Adrenal gland (tissue), 12 donors: ENCODE data around the gene TNC. TPM values are rescaled to one million over a fixed set of nuclear protein-coding genes. Genes with fewer than 3 reads are reported as not detected.

Experiments
- DNase-seq, 7 donors: peaks; one replicate each; pipeline ENCODE4 v3.0.0-alpha.2; 2019 to 2020
- H3K27ac ChIP-seq, 5 donors: fragments of 200-600 bp; sonication (generic) in 4 of 5; 1 replicate in 3 of 5; 2 replicates in 2 of 5; pipeline versions ENCODE4 v1.5.1 to v1.8.0; 2016 to 2020; ENCODE audit warnings: mild to moderate bottlenecking in 1 of 5
- H3K27me3 ChIP-seq: fragments of 200-600 bp; 2 replicates; pipeline ENCODE4 v1.8.0; 2021
- H3K36me3 ChIP-seq, 2 donors: fragments of 200-600 bp; replicated peaks in 1 of 2; 1 replicate in 1 of 2; 2 replicates in 1 of 2; pipeline versions ENCODE4 v1.5.1 to v1.8.0; 2018 to 2022
- H3K4me1 ChIP-seq, 2 donors: fragments of 200-600 bp; replicated peaks in 1 of 2; 1 replicate in 1 of 2; 2 replicates in 1 of 2; pipeline versions ENCODE4 v1.5.1 to v1.8.0; 2018 to 2021
- H3K4me3 ChIP-seq, 4 donors: fragments of 200-600 bp; sonication (generic) in 3 of 4; one replicate each; pipeline ENCODE4 v1.5.1; 2016 to 2018
- H3K9me3 ChIP-seq, 3 donors: fragments of 200-600 bp; sonication (generic) in 1 of 3; replicated peaks in 1 of 3; 1 replicate in 2 of 3; 2 replicates in 1 of 3; pipeline versions ENCODE4 v1.5.1 to v1.8.0; 2016 to 2021
- POLR2A ChIP-seq, 2 donors: fragments of 450-650 bp; IDR thresholded peaks; one replicate each; pipeline ENCODE4 v1.6.1; 2017; ENCODE audit warnings: antibody characterized with exemption in 2 of 2, mild to moderate bottlenecking in 2 of 2, moderate library complexity in 1 of 2
- WGBS, 4 donors: extraction: QIAGEN DNeasy Blood & Tissue Kit in 2 of 4; methylation state at CpG; one replicate each; pipeline versions ENCODE4 v1.1.5 to v1.1.7; 2013 to 2017; 5-methylcytosine and 5-hydroxymethylcytosine counted together
- intact Hi-C, 2 donors: fragments of 100-400 bp; cut with DNase I; formaldehyde crosslinking; loops; one replicate each; pipeline versions ENCODE4 v1.14.1 to v1.15.0; 2022 to 2023
- polyA plus RNA-seq, 3 donors: library from polyadenylated mRNA; stranded (reverse); fragments of 200-250 nt in 2 of 3; fragments of 350-450 nt in 1 of 3; fragmentation: Illumina TruSeq in 1 of 3; extraction: RNeasy Lipid Tissue Mini Kit (QIAGEN cat#74804) in 1 of 3; gene quantifications; one replicate each; pipeline ENCODE4 v1.2.3, GENCODE V29; 2013 to 2014
- total RNA-seq, 9 donors: library from RNA; depleted of rRNA in 4 of 9; stranded (reverse); fragments of >200 nt in 4 of 9; fragments of 120-200 nt in 1 of 9; fragmentation: NEBNext Ultra II Directional in 1 of 9; extraction: Animal tissue kit (Norgen Biotek cat#: 25700) in 1 of 9; gene quantifications; one replicate each; pipeline versions ENCODE4 v1.1.0 to v1.2.4, GENCODE V29; 2013 to 2023
- TF ChIP-seq, protein P1 (sequence below), 6 experiments: fragments of 450-650 bp in 4 of 6; fragments of 200-600 bp in 2 of 6; sonication (generic) in 1 of 6; IDR thresholded peaks; 1 replicate in 5 of 6; 2 replicates in 1 of 6; pipeline versions ENCODE4 v1.5.1 to v1.8.0; 2016 to 2021; ENCODE audit warnings: antibody characterized with exemption in 6 of 6, mild to moderate bottlenecking in 2 of 6, moderate library complexity in 1 of 6
- donor health status: healthy with polysubstance abuse.
- donor health status: Bipolar disorder and iron deficiency.
- donor health status: DM: yes; HTN: yes; CAD: no.
- donor health status: DM: no; HTN: no; CAD: no.
- donor health status: DM: no; HTN: no; CAD: no.
- donor health status: DM: yes; HTN: yes; CAD: no.

Gene TNC
- total and polyA plus RNA-seq, 12 donors, result 1.9 to 53.8 (median 10.7) TPM

DNA sequence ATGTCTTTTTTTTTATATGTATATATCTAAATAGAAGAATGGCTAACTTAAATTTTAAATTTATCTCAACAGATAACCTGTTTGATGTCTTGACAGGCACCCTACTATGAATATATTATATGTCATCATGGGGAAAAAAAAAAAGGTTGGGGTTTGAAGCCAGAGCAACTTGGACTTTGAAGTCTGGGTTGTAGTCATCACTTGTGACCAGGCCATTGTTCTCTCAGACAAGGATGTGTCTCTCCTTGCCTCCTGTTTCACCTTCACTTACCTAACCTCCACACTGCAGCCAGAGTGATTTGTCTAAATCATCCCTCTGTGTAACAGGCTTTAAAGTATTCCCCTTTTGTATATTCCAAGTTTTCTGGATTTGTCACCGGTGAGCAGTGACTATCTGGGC lies 130.8 kb downstream of the TNC start:
- H3K27ac ChIP-seq, result no peak overlapping the region
- no peaks in the 10 kb centered on the region for H3K36me3 ChIP-seq
- no peaks in the 10 kb centered on the region for H3K27me3 ChIP-seq
- no peak overlapping the region for H3K4me3 ChIP-seq
- H3K9me3 ChIP-seq, result no peaks in the 10 kb centered on the region
- intact Hi-C loops, result no loop called here
- DNase-seq, result no peak
- no peaks in the 10 kb centered on the region for H3K4me1 ChIP-seq
- WGBS, 4 donors, result 83 to 100% (median 93%) methylated on average over 1 of the region's 1 CpG
- TF ChIP-seq, protein P1, sequence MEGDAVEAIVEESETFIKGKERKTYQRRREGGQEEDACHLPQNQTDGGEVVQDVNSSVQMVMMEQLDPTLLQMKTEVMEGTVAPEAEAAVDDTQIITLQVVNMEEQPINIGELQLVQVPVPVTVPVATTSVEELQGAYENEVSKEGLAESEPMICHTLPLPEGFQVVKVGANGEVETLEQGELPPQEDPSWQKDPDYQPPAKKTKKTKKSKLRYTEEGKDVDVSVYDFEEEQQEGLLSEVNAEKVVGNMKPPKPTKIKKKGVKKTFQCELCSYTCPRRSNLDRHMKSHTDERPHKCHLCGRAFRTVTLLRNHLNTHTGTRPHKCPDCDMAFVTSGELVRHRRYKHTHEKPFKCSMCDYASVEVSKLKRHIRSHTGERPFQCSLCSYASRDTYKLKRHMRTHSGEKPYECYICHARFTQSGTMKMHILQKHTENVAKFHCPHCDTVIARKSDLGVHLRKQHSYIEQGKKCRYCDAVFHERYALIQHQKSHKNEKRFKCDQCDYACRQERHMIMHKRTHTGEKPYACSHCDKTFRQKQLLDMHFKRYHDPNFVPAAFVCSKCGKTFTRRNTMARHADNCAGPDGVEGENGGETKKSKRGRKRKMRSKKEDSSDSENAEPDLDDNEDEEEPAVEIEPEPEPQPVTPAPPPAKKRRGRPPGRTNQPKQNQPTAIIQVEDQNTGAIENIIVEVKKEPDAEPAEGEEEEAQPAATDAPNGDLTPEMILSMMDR (IDR thresholded peaks at IDR 0.05), result no peak

DNA sequence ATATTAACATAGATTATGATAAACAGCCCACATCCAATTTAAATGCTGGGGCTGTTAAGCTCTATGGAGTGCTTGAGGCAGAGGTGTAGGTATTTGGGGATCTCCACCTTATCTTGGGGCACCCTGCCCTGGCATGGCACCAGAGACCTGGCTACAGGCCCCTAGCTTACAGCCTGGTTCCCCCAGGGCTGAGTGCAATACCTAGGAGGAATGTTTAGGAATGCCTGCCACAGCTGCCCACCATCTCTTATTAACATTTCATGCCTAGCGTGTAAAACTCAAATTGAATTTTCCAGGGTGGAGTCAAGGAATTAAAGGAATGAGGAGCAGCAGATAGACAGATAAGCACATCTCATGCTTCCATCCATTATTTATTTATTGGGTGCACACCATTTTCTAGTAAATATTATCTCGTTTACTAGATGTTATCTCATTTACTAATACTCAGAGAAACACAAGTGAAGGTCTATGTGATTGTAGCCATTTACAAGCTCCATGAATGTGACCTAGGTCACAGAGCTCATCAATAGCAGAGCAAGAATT lies 131.9 kb downstream of the TNC start:
- TF ChIP-seq POLR2A (IDR thresholded peaks at IDR 0.05), result no peak
- TF ChIP-seq, protein P1 (IDR thresholded peaks at IDR 0.05), result no peak
- no peaks in the 10 kb centered on the region for H3K4me1 ChIP-seq
- no peaks in the 10 kb centered on the region for H3K36me3 ChIP-seq
- no peak overlapping the region for H3K4me3 ChIP-seq
- no peak overlapping the region for H3K27ac ChIP-seq
- DNase-seq, result no peak
- intact Hi-C loops, result no loop called here
- 49 to 58% (median 54%) methylated on average over 2 of the region's 2 CpGs for WGBS, 4 donors
- H3K9me3 ChIP-seq, result no peaks in the 10 kb centered on the region
- H3K27me3 ChIP-seq, result no peaks in the 10 kb centered on the region

DNA sequence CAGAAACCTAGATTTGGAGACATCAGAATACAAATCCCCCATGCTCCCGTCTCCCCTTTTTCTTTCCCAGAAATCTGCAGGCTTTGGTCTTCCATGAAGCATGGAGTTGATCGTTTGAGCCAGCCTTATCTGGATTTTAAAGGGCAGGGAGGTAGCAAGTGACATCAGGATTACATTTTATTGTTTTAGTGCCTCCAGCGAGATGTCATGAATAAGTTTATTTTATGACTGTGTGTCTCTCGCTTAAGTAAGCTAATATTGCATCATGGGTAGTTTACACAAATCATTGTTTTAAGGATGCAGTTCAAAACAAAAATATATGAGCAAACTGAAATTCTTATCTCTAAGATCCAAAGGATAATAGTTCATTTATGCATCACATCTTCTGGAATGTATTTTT lies 136.9 kb downstream of the TNC start:
- no peak overlapping the region for H3K4me3 ChIP-seq
- no peaks in the 10 kb centered on the region for H3K27me3 ChIP-seq
- no peak for DNase-seq
- 46 to 59% (median 56%) methylated on average over 4 of the region's 4 CpGs for WGBS, 4 donors
- no peak for TF ChIP-seq POLR2A (IDR thresholded peaks at IDR 0.05)
- TF ChIP-seq, protein P1 (IDR thresholded peaks at IDR 0.05), result no peak
- intact Hi-C loops, result no loop called here
- H3K27ac ChIP-seq, result no peak overlapping the region
- no peaks in the 10 kb centered on the region for H3K4me1 ChIP-seq
- no peaks in the 10 kb centered on the region for H3K9me3 ChIP-seq
- H3K36me3 ChIP-seq, result no peaks in the 10 kb centered on the region

DNA sequence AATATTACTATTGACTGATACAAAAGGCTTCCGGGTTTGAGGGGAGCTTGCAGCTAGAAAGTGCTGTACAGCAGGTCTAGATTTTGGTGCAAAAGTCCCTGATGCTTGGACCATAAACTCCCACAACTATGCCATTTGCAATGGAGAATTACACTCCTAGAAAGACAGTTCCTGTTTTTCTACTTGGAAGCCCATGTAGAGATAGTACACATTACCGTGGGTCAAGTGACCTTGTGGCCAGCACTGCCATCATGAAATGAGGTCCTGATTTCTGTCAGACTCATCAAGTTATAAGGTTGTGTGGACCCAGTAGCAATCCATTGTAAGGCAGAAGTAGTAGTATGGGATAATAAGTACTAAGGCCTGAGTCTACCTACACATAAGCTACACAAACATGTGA lies 144.7 kb downstream of the TNC start:
- no peak for DNase-seq
- WGBS, 4 donors, result 64 to 81% (median 75%) methylated on average over 2 of the region's 2 CpGs
- H3K27ac ChIP-seq, result no peak overlapping the region
- peaks cover 0 to 5% of the 10 kb centered on the region in 2 donors for H3K4me1 ChIP-seq
- intact Hi-C loops, result no loop called here
- H3K9me3 ChIP-seq, result no peaks in the 10 kb centered on the region
- TF ChIP-seq, protein P1 (IDR thresholded peaks at IDR 0.05), result no peak
- no peak for TF ChIP-seq POLR2A (IDR thresholded peaks at IDR 0.05)
- H3K36me3 ChIP-seq, result no peaks in the 10 kb centered on the region
- no peak overlapping the region for H3K4me3 ChIP-seq
- no peaks in the 10 kb centered on the region for H3K27me3 ChIP-seq
